DND-41 (cell line): ENCODE measurements around the gene KCNIP1.

Experiments
- ATAC-seq: fragments of 200-7000 bp; cut with Tn5 transposase; 3 replicates; pipeline ENCODE4 v1.9.1; 2021; ENCODE audit warnings: low read depth; ENCODE audit not compliant: insufficient read depth
- DNase-seq: peaks from one replicate; pipeline ENCODE4 v3.0.0-alpha.2; 2020
- H2AFZ ChIP-seq: 2 replicates; pipeline ENCODE4 v1.6.0; 2012; ENCODE audit warnings: low read depth, low read length
- H3K27ac ChIP-seq: 2 replicates; pipeline ENCODE4 v1.5.1; 2012; ENCODE audit warnings: low read length, inconsistent platforms
- H3K27me3 ChIP-seq: fragments of 200-600 bp; sonication (generic); 2 replicates; pipeline ENCODE4 v1.6.0; 2012; ENCODE audit warnings: low read length, mild to moderate bottlenecking, inconsistent platforms; ENCODE audit not compliant: insufficient read depth, poor library complexity
- H3K36me3 ChIP-seq: 2 replicates; pipeline ENCODE4 v1.5.1; 2012; ENCODE audit warnings: low read length, inconsistent platforms; ENCODE audit not compliant: insufficient read depth
- H3K4me1 ChIP-seq: 2 replicates; pipeline ENCODE4 v1.5.1; 2012; ENCODE audit warnings: mild to moderate bottlenecking, low read length; ENCODE audit not compliant: insufficient read depth
- H3K4me2 ChIP-seq: 2 replicates; pipeline ENCODE4 v1.6.0; 2012; ENCODE audit warnings: mild to moderate bottlenecking, moderate library complexity, low read length, inconsistent platforms; ENCODE audit not compliant: insufficient read depth
- H3K4me3 ChIP-seq, 2 experiments: fragments of 200-600 bp in 1 of 2; shearing (Covaris generic) in 1 of 2; 2 replicates each; pipeline ENCODE4 v1.5.1; 2012 to 2016; ENCODE audit warnings: inconsistent platforms in 2 of 2, low read length in 2 of 2, mild to moderate bottlenecking in 2 of 2, low read depth in 1 of 2, moderate library complexity in 1 of 2
- H3K79me2 ChIP-seq: 2 replicates; pipeline ENCODE4 v1.6.0; 2012; ENCODE audit warnings: low read length, inconsistent platforms; ENCODE audit not compliant: insufficient read depth
- H3K9ac ChIP-seq: 2 replicates; pipeline ENCODE4 v1.6.0; 2012; ENCODE audit warnings: low read depth, mild to moderate bottlenecking, inconsistent platforms, low read length, moderate library complexity
- H3K9me3 ChIP-seq: 2 replicates; pipeline ENCODE4 v1.5.1; 2012; ENCODE audit warnings: low read length, moderate library complexity, mild to moderate bottlenecking, inconsistent platforms; ENCODE audit not compliant: insufficient read depth, severe bottlenecking
- H4K20me1 ChIP-seq: 2 replicates; pipeline ENCODE4 v1.6.0; 2012; ENCODE audit warnings: low read length; ENCODE audit not compliant: insufficient read depth
- CTCF ChIP-seq: IDR thresholded peaks from 2 replicates; pipeline ENCODE4 v1.5.1; 2012; ENCODE audit warnings: borderline replicate concordance, low read length, moderate library complexity, mild to moderate bottlenecking; ENCODE audit not compliant: poor library complexity, severe bottlenecking; ENCODE audit errors: extremely low read depth
- EZH2 ChIP-seq: IDR thresholded peaks from 3 replicates; pipeline ENCODE4 v1.6.1; 2012; ENCODE audit warnings: borderline replicate concordance, low read depth, mild to moderate bottlenecking, moderate library complexity, low read length, inconsistent platforms; ENCODE audit not compliant: severe bottlenecking

Gene KCNIP1

GRCh38 chr5:170655476-170655875 lies 151.7 kb downstream of the KCNIP1 start:
- DNase-seq (no peak), ATAC-seq (no peak)
- Histone ChIP-seq H3K4me3 (no peak overlapping the region), H3K27me3 (peaks cover 48% of the 10 kb centered on the region), H3K36me3 (no peaks in the 10 kb centered on the region), H4K20me1 (no peaks in the 10 kb centered on the region), H3K9me3 (no peaks in the 10 kb centered on the region), H3K4me2 (no peak overlapping the region), H3K79me2 (no peaks in the 10 kb centered on the region), H2AFZ (no peak overlapping the region), H3K9ac (no peak overlapping the region), H3K27ac (no peak overlapping the region), H3K4me1 (no peaks in the 10 kb centered on the region)
- TF ChIP-seq EZH2: no peak
- no peak for TF ChIP-seq CTCF

- H3K79me2 ChIP-seq: no peaks in the 10 kb centered on the region
- H3K4me2 ChIP-seq: no peak overlapping the region
Observed at GRCh38 chr5:170655920-170656319, 152.1 kb downstream of the KCNIP1 start.

GRCh38 chr5:170656346-170656745 lies 152.5 kb downstream of the KCNIP1 start:
- H2AFZ ChIP-seq: no peak overlapping the region
- H3K27me3 ChIP-seq: peaks cover 48% of the 10 kb centered on the region
- no peaks in the 10 kb centered on the region for H3K79me2 ChIP-seq
- no peaks in the 10 kb centered on the region for H3K36me3 ChIP-seq
- TF ChIP-seq EZH2: no peak
- no peak for TF ChIP-seq CTCF
- DNase-seq (no peak), ATAC-seq (no peak)
- H3K27ac ChIP-seq: no peak overlapping the region
- no peak overlapping the region for H3K4me3 ChIP-seq
- no peaks in the 10 kb centered on the region for H3K9me3 ChIP-seq
- no peak overlapping the region for H3K4me2 ChIP-seq
- no peaks in the 10 kb centered on the region for H4K20me1 ChIP-seq
- no peak overlapping the region for H3K9ac ChIP-seq
- H3K4me1 ChIP-seq: no peaks in the 10 kb centered on the region

More at GRCh38 chr5:170655920-170656319, 152.1 kb downstream of the KCNIP1 start:
- Histone ChIP-seq H3K9me3 (no peaks in the 10 kb centered on the region), H3K4me3 (no peak overlapping the region), H3K27me3 (peaks cover 48% of the 10 kb centered on the region), H3K9ac (no peak overlapping the region), H4K20me1 (no peaks in the 10 kb centered on the region), H3K27ac (no peak overlapping the region), H3K36me3 (no peaks in the 10 kb centered on the region), H3K4me1 (no peaks in the 10 kb centered on the region), H2AFZ (no peak overlapping the region)
- no peak for TF ChIP-seq CTCF
- TF ChIP-seq EZH2: no peak
- DNase-seq (no peak), ATAC-seq (no peak)

- no peak overlapping the region for H3K4me2 ChIP-seq
- H3K36me3 ChIP-seq: no peaks in the 10 kb centered on the region
- no peaks in the 10 kb centered on the region for H3K4me1 ChIP-seq
- H3K27me3 ChIP-seq: peaks cover 35% of the 10 kb centered on the region
- H3K79me2 ChIP-seq: no peaks in the 10 kb centered on the region
- H3K27ac ChIP-seq: no peak overlapping the region
- H3K9me3 ChIP-seq: no peaks in the 10 kb centered on the region
- no peak for TF ChIP-seq EZH2
- TF ChIP-seq CTCF: no peak
- no peak overlapping the region for H2AFZ ChIP-seq
- H3K9ac ChIP-seq: no peak overlapping the region
- ATAC-seq (no peak), DNase-seq (no peak)
- H3K4me3 ChIP-seq: no peak overlapping the region
- no peaks in the 10 kb centered on the region for H4K20me1 ChIP-seq
Observed at GRCh38 chr5:170660531-170660930, 156.7 kb downstream of the KCNIP1 start.
